Endothelial cell of umbilical vein (primary cell): ENCODE results near the gene ZNF416. TPM values are rescaled to one million over a fixed set of nuclear protein-coding genes. Genes with fewer than 3 reads are reported as not detected.

Experiments
- BruUV-seq: library from RNA; stranded (reverse); fragments of 400-500 nt; replicated peaks from 2 replicates; lab custom pipeline; 2021; lab: Mats Ljungman, UMichigan
- CTCF ChIA-PET: fragments of 300-600, 350-600 bp; sonication (Branson Sonifier 250); formaldehyde crosslinking; loops from one replicate; lab custom pipeline; 2021; ENCODE audit warnings: antibody characterized with exemption, inconsistent platforms; lab: Charles Lee
- POLR2A ChIA-PET: fragments of 300-600, 350-600 bp; sonication (Branson Sonifier 250); formaldehyde crosslinking; loops from one replicate; lab custom pipeline; 2021; ENCODE audit warnings: antibody characterized with exemption, inconsistent platforms; lab: Charles Lee
- DNase-seq: peaks from one replicate; pipeline ENCODE4 v3.0.0-alpha.2; 2011; ENCODE audit warnings: low read depth, low spot score
- FAIRE-seq: peaks from 2 replicates; lab custom pipeline; 2011; peaks lifted over from hg19 to GRCh38; lab: Jason Lieb, UNC
- H2AFZ ChIP-seq: 2 replicates; pipeline ENCODE4 v1.6.0; 2012; ENCODE audit warnings: low read depth, low read length, control low read depth, inconsistent platforms
- H3K27ac ChIP-seq: 2 replicates; pipeline ENCODE4 v1.5.1; 2011; ENCODE audit warnings: low read depth, mild to moderate bottlenecking, control low read depth, low read length, moderate library complexity; ENCODE audit not compliant: insufficient read depth
- H3K27me3 ChIP-seq, 2 experiments: 2 replicates each; pipeline versions ENCODE4 v1.6.0 to v1.6.1; 2011; ENCODE audit warnings: low read length in 2 of 2, mixed read lengths in 1 of 2; ENCODE audit not compliant: control insufficient read depth in 2 of 2, insufficient read depth in 2 of 2
- H3K36me3 ChIP-seq, 2 experiments: 2 replicates in 1 of 2; 3 replicates in 1 of 2; pipeline ENCODE4 v1.5.1; 2011; ENCODE audit warnings: low read length in 2 of 2, mild to moderate bottlenecking in 1 of 2, moderate library complexity in 1 of 2; ENCODE audit not compliant: control insufficient read depth in 2 of 2, insufficient read depth in 2 of 2; ENCODE audit errors: extremely low read depth in 1 of 2
- H3K4me1 ChIP-seq: 3 replicates; pipeline ENCODE4 v1.5.1; 2011; ENCODE audit warnings: mild to moderate bottlenecking, low read length; ENCODE audit not compliant: control insufficient read depth, insufficient read depth; ENCODE audit errors: extremely low read depth
- H3K4me2 ChIP-seq: 2 replicates; pipeline ENCODE4 v1.6.1; 2011; ENCODE audit warnings: low read length, control low read depth, mixed read lengths; ENCODE audit not compliant: insufficient read depth
- H3K4me3 ChIP-seq, 3 experiments: fragments of 200-600 bp in 1 of 3; sonication (generic), shearing (Covaris generic) in 1 of 3; replicated peaks in 1 of 3; 2 replicates each; pipeline ENCODE4 v1.5.1; 2011 to 2016; ENCODE audit warnings: control low read depth in 3 of 3, low read length in 3 of 3, mild to moderate bottlenecking in 2 of 3, inconsistent platforms in 1 of 3, low read depth in 1 of 3, moderate library complexity in 1 of 3; ENCODE audit not compliant: insufficient read depth in 1 of 3
- H3K79me2 ChIP-seq: 2 replicates; pipeline ENCODE4 v1.6.0; 2012; ENCODE audit warnings: low read length, inconsistent platforms; ENCODE audit not compliant: control insufficient read depth, insufficient read depth
- H3K9ac ChIP-seq: replicated peaks from 2 replicates; pipeline ENCODE3; 2011; ENCODE audit warnings: low read length, control low read depth; ENCODE audit not compliant: insufficient read depth; ENCODE audit errors: extremely low read depth
- H3K9me1 ChIP-seq: replicated peaks from 3 replicates; pipeline ENCODE4 v1.6.0; 2011; ENCODE audit warnings: mild to moderate bottlenecking, low read length; ENCODE audit not compliant: control insufficient read depth, insufficient read depth; ENCODE audit errors: extremely low read depth
- H3K9me3 ChIP-seq: replicated peaks from 2 replicates; pipeline ENCODE4 v1.5.1; 2012; ENCODE audit warnings: low read length, inconsistent platforms; ENCODE audit not compliant: control insufficient read depth, insufficient read depth
- H4K20me1 ChIP-seq: replicated peaks from 2 replicates; pipeline ENCODE3; 2011; ENCODE audit warnings: mild to moderate bottlenecking, low read length; ENCODE audit not compliant: control insufficient read depth, insufficient read depth; ENCODE audit errors: extremely low read depth
- EZH2 ChIP-seq: IDR thresholded peaks from 2 replicates; pipeline ENCODE4 v1.6.1; 2012; ENCODE audit warnings: borderline replicate concordance, low read depth, mild to moderate bottlenecking, moderate library complexity, low read length, inconsistent platforms; ENCODE audit not compliant: severe bottlenecking
- FOS ChIP-seq: IDR thresholded peaks from 2 replicates; pipeline ENCODE4 v1.6.1; 2011; ENCODE audit warnings: mild to moderate bottlenecking, low read length, moderate library complexity, borderline replicate concordance; ENCODE audit not compliant: insufficient read depth
- GATA2 ChIP-seq: IDR thresholded peaks from 2 replicates; pipeline ENCODE4 v1.7.0; 2011; ENCODE audit warnings: low read depth, mild to moderate bottlenecking, moderate library complexity, mixed read lengths, low read length; ENCODE audit not compliant: insufficient read length, insufficient read depth
- JUN ChIP-seq: IDR thresholded peaks from 2 replicates; pipeline ENCODE4 v1.6.1; 2011; ENCODE audit warnings: borderline replicate concordance, low read depth; ENCODE audit not compliant: insufficient read length, insufficient read depth
- MYC ChIP-seq: IDR thresholded peaks from one replicate; pipeline ENCODE4 v1.6.1; 2011; ENCODE audit warnings: mild to moderate bottlenecking, low read depth, low read length
- POLR2A ChIP-seq: IDR thresholded peaks from 2 replicates; pipeline ENCODE4 v1.6.1; 2012; ENCODE audit warnings: low read depth, mild to moderate bottlenecking, control low read depth, low read length
- POLR2AphosphoS5 ChIP-seq: IDR thresholded peaks from 2 replicates; pipeline ENCODE4 v1.6.1; 2012; ENCODE audit warnings: low read depth, mild to moderate bottlenecking, control low read depth, low read length, moderate library complexity; ENCODE audit not compliant: insufficient read depth
- dilution Hi-C: fragments of 300-500 bp; cut with MboI; formaldehyde crosslinking; loops from one replicate; pipeline ENCODE4 v1.15.0; 2019; ENCODE audit warnings: low sequenced_read_pairs; ENCODE audit not compliant: extremely low pct_ligation_motif_present
- intact Hi-C: fragments of 100-400 bp; cut with micrococcal nuclease; formaldehyde crosslinking; loops from one replicate; pipeline ENCODE4 v1.10.0; 2022
- polyA plus RNA-seq, 4 experiments: library from polyadenylated mRNA; depleted of rRNA in 3 of 4; stranded (reverse) in 3 of 4; unstranded in 1 of 4; fragments of >200 nt; gene quantifications; 2 replicates each; pipeline versions ENCODE4 v1.2.1 to v1.2.3, GENCODE V29; 2011 to 2012; ENCODE audit warnings: missing spikeins in 1 of 4
- total RNA-seq: library from RNA; stranded (reverse); gene quantifications from 2 replicates; pipeline ENCODE4 v1.2.3, GENCODE V29; 2021
- TF ChIP-seq, protein P1 (sequence below), 2 donors: IDR thresholded peaks; 1 replicate in 1 of 2; 2 replicates in 1 of 2; pipeline ENCODE4 v1.5.1; 2011; ENCODE audit warnings: low read length in 2 of 2, mild to moderate bottlenecking in 2 of 2, moderate library complexity in 2 of 2, control low read depth in 1 of 2, inconsistent platforms in 1 of 2, low read depth in 1 of 2; ENCODE audit not compliant: insufficient read depth in 1 of 2; ENCODE audit errors: extremely low read depth in 1 of 2
- TF ChIP-seq, protein P2 (sequence below): IDR thresholded peaks from 2 replicates; pipeline ENCODE4 v1.6.1; 2011; ENCODE audit not compliant: insufficient read depth, insufficient read length

ZNF416 gene
- total and polyA plus RNA-seq, 2 donors (not counting 3 experiments of a cell fraction or from before 2014, with no cell fraction given): 1.4 to 3.8 TPM

DNA sequence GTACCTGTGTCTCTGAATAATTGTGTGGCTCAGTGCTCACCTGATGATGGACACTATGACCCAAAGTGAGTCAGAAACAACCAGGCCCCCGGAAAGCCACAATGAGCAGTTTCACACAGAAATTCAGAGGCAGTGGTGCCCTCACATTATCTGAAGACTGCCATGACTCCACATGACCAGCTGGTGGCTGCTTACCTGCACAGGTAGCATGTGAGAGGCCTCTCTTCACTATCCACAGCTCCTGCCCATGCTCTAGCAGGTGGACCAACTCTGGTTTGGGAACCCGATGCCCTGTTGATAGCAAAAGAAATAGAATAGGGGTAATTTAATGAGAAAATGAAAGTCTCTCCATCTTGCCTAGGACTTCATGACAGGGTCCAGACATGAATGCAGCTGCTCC is 26.3 kb downstream of the ZNF416 start:
- no peak overlapping the region for H3K9ac ChIP-seq
- BruUV-seq: no TSS peak
- DNase-seq: no peak
- no peaks in the 10 kb centered on the region for H3K79me2 ChIP-seq
- FAIRE-seq: no peak
- ChIA-PET CTCF (no interaction called here), POLR2A (no interaction called here)
- intact Hi-C loops (no loop called here), dilution Hi-C loops (no loop called here)
- H4K20me1 ChIP-seq: no peaks in the 10 kb centered on the region
- H3K4me3 ChIP-seq: no peak overlapping the region
- H3K36me3 ChIP-seq: peaks cover 12 to 40% of the 10 kb centered on the region in 2 experiments
- no peaks in the 10 kb centered on the region for H3K9me1 ChIP-seq
- TF ChIP-seq MYC (no peak), POLR2A (no peak), JUN (no peak), FOS (no peak), POLR2AphosphoS5 (no peak), EZH2 (no peak), GATA2 (no peak)
- TF ChIP-seq, protein P1, sequence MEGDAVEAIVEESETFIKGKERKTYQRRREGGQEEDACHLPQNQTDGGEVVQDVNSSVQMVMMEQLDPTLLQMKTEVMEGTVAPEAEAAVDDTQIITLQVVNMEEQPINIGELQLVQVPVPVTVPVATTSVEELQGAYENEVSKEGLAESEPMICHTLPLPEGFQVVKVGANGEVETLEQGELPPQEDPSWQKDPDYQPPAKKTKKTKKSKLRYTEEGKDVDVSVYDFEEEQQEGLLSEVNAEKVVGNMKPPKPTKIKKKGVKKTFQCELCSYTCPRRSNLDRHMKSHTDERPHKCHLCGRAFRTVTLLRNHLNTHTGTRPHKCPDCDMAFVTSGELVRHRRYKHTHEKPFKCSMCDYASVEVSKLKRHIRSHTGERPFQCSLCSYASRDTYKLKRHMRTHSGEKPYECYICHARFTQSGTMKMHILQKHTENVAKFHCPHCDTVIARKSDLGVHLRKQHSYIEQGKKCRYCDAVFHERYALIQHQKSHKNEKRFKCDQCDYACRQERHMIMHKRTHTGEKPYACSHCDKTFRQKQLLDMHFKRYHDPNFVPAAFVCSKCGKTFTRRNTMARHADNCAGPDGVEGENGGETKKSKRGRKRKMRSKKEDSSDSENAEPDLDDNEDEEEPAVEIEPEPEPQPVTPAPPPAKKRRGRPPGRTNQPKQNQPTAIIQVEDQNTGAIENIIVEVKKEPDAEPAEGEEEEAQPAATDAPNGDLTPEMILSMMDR (IDR thresholded peaks at IDR 0.05; ENCODE audit: extremely low read depth in 1 of 2, insufficient read depth in 1 of 2, low read depth in 1 of 2, low read length in 2 of 2): no peak
- TF ChIP-seq, protein P2, sequence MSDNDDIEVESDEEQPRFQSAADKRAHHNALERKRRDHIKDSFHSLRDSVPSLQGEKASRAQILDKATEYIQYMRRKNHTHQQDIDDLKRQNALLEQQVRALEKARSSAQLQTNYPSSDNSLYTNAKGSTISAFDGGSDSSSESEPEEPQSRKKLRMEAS: no peak
- H2AFZ ChIP-seq: no peak overlapping the region
- H3K27me3 ChIP-seq: no peaks in the 10 kb centered on the region
- H3K4me2 ChIP-seq: no peak overlapping the region
- H3K27ac ChIP-seq: no peak overlapping the region
- no peaks in the 10 kb centered on the region for H3K4me1 ChIP-seq
- H3K9me3 ChIP-seq: peaks cover 9% of the 10 kb centered on the region
